Hepatocyte (in vitro differentiated cells): ENCODE results near the gene ZNF775. TPM values are rescaled to one million over a fixed set of nuclear protein-coding genes. Genes with fewer than 3 reads are reported as not detected.

Experiments
- DNase-seq: peaks from one replicate; pipeline ENCODE4 v3.0.0-alpha.2; 2016; ENCODE audit warnings: low spot score
- H2AFZ ChIP-seq: fragments of 200-600 bp; sonication (generic); 2 replicates; pipeline ENCODE4 v1.6.0; 2016; ENCODE audit warnings: antibody characterized with exemption, mild to moderate bottlenecking
- H3K27ac ChIP-seq: fragments of 200-600 bp; sonication (generic); 2 replicates; pipeline ENCODE4 v1.5.1; 2016; ENCODE audit warnings: mild to moderate bottlenecking
- H3K27me3 ChIP-seq: fragments of 200-600 bp; sonication (generic); 2 replicates; pipeline ENCODE4 v1.6.1; 2016
- H3K36me3 ChIP-seq: fragments of 200-600 bp; sonication (generic); replicated peaks from 2 replicates; pipeline ENCODE4 v1.5.1; 2016; ENCODE audit warnings: low read depth; ENCODE audit not compliant: insufficient read depth
- H3K4me1 ChIP-seq: fragments of 200-600 bp; sonication (generic); 2 replicates; pipeline ENCODE4 v1.5.1; 2016; ENCODE audit warnings: mild to moderate bottlenecking, moderate library complexity; ENCODE audit not compliant: insufficient read depth
- H3K4me2 ChIP-seq: fragments of 200-600 bp; sonication (generic); 2 replicates; pipeline ENCODE4 v1.6.0; 2016
- H3K4me3 ChIP-seq: fragments of 200-600 bp; sonication (generic); 2 replicates; pipeline ENCODE4 v1.5.1; 2016; ENCODE audit warnings: mild to moderate bottlenecking
- H3K79me2 ChIP-seq: fragments of 200-600 bp; sonication (generic); 2 replicates; pipeline ENCODE4 v1.6.0; 2017; ENCODE audit warnings: mild to moderate bottlenecking
- H3K9me2 ChIP-seq: fragments of 200-600 bp; sonication (generic); replicated peaks from 2 replicates; pipeline ENCODE4 v1.6.0; 2017; ENCODE audit warnings: mild to moderate bottlenecking; ENCODE audit not compliant: insufficient read depth
- H3K9me3 ChIP-seq: fragments of 200-600 bp; sonication (generic); 2 replicates; pipeline ENCODE4 v1.5.1; 2016; ENCODE audit warnings: low read depth, mild to moderate bottlenecking
- H4K20me1 ChIP-seq: fragments of 200-600 bp; sonication (generic); 2 replicates; pipeline ENCODE4 v1.6.0; 2016; ENCODE audit warnings: mild to moderate bottlenecking; ENCODE audit not compliant: insufficient read depth, poor library complexity, severe bottlenecking
- EZH2 ChIP-seq: fragments of 200-600 bp; sonication (generic); IDR thresholded peaks from 2 replicates; pipeline ENCODE4 v1.6.1; 2016; ENCODE audit warnings: antibody characterized with exemption, mild to moderate bottlenecking, borderline replicate concordance
- EZH2phosphoT487 ChIP-seq: fragments of 200-600 bp; sonication (generic); IDR thresholded peaks from one replicate; pipeline ENCODE4 v1.6.1; 2018; ENCODE audit warnings: antibody characterized with exemption, mild to moderate bottlenecking, low read depth, moderate library complexity; ENCODE audit not compliant: unreplicated experiment, severe bottlenecking
- WGBS: methylation state at CpG from one replicate; pipeline ENCODE4 v1.1.6; 2016; ENCODE audit warnings: low lambda C conversion rate; ENCODE audit errors: missing lambda C conversion rate; 5-methylcytosine and 5-hydroxymethylcytosine counted together
- polyA plus RNA-seq: library from polyadenylated mRNA; unstranded; fragments of >200 nt; fragmentation: Nextera tagmentation; extraction: Ambion mirVana; gene quantifications from 2 replicates; pipeline ENCODE4 v1.2.1, GENCODE V29; 2016
- total RNA-seq: library from RNA; depleted of rRNA; stranded (reverse); fragments of >200 nt; gene quantifications from 2 replicates; pipeline ENCODE4 v1.2.3, GENCODE V29; 2014
- TF ChIP-seq, protein P1 (sequence below): fragments of 200-600 bp; sonication (generic); IDR thresholded peaks from 2 replicates; pipeline ENCODE4 v1.5.1; 2016; ENCODE audit warnings: antibody characterized with exemption, mild to moderate bottlenecking; ENCODE audit not compliant: poor library complexity

The ZNF775 gene
- total and polyA plus RNA-seq, 2 experiments from 2014 or later, result 5.2 to 10.6 TPM

DNA sequence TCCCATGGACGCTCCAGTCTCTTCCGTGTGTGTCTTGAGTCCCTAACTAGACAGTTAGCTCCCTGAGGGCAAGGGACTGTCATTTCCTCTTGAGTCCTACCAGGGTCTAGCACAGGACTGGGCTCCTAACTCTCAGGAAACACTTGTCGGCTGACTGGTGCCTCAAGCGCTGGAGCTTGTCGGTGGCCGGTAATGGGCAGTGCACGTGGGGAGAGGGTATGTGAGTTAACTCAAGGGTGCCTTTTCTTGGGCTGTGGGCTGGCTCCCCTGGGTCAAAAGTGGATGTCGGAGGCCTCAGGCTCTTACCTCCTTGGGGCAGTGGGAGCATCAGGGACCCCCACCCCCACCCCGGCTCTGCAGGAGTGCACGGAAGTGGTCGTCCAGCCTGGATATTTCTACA, 32.9 kb downstream of the ZNF775 start:
- H3K27ac ChIP-seq, result no peak overlapping the region
- no peak overlapping the region for H2AFZ ChIP-seq
- H3K9me2 ChIP-seq, result no peaks in the 10 kb centered on the region
- H3K36me3 ChIP-seq, result no peaks in the 10 kb centered on the region
- no peaks in the 10 kb centered on the region for H3K9me3 ChIP-seq
- 92% methylated on average over 11 of the region's 11 CpGs for WGBS
- DNase-seq, result no peak
- no peak overlapping the region for H3K4me2 ChIP-seq
- H3K27me3 ChIP-seq, result no peaks in the 10 kb centered on the region
- H3K79me2 ChIP-seq, result no peaks in the 10 kb centered on the region
- no peaks in the 10 kb centered on the region for H4K20me1 ChIP-seq
- TF ChIP-seq, protein P1, sequence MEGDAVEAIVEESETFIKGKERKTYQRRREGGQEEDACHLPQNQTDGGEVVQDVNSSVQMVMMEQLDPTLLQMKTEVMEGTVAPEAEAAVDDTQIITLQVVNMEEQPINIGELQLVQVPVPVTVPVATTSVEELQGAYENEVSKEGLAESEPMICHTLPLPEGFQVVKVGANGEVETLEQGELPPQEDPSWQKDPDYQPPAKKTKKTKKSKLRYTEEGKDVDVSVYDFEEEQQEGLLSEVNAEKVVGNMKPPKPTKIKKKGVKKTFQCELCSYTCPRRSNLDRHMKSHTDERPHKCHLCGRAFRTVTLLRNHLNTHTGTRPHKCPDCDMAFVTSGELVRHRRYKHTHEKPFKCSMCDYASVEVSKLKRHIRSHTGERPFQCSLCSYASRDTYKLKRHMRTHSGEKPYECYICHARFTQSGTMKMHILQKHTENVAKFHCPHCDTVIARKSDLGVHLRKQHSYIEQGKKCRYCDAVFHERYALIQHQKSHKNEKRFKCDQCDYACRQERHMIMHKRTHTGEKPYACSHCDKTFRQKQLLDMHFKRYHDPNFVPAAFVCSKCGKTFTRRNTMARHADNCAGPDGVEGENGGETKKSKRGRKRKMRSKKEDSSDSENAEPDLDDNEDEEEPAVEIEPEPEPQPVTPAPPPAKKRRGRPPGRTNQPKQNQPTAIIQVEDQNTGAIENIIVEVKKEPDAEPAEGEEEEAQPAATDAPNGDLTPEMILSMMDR, result no peak
- TF ChIP-seq EZH2 (no peak), EZH2phosphoT487 (no peak)
- H3K4me1 ChIP-seq, result peaks cover 5% of the 10 kb centered on the region
- no peak overlapping the region for H3K4me3 ChIP-seq

DNA sequence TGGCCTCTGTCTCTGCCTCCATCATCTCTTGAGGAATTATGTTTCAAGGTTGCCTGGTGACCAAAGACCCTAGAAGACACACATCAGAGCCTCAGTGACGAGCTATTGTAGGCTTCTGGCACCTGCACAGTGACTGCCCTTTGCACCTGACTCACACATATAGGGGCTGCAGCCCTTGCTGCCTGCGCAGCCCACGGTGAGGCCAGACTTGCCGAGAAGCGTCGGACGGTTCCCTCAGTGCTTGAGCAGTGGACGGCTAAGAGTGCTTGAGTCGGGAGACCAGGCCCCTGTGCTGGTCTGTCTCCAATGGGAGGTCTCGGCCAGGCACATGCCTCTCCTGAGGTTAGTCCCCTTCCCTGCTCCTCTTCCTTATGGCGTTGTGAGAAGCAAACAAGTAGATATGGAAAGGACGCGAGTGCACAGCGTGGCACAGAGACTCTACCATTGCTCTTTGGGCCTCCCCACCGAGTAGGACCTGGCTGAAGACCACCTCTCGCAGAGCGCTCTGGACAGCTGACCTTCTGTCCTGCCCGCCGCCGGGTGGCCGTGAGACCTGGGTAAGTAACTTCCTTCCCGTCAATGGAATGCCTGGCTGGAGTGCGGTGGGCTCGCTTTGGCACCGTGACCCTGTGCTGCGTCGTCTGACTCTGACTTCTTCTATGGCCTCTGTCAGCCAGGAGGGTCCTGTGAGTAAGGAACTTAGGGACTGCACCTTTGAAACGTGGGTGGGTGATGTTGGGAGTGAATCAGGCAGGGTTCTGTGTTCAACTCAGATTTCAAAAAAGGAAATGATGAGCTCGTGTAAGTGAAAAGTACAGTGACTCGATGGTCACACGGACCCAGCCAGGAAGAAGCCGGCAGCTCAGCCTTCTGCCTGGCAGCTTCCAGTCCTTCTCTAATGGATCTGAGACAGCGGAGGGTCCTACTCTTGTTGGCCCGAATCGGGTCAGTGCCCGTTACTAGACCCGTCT, 33.7 kb downstream of the ZNF775 start:
- no peak for TF ChIP-seq EZH2phosphoT487
- TF ChIP-seq, protein P1, result no peak
- TF ChIP-seq EZH2, result no peak
- no peak overlapping the region for H3K27ac ChIP-seq
- no peaks in the 10 kb centered on the region for H4K20me1 ChIP-seq
- no peak overlapping the region for H2AFZ ChIP-seq
- H3K36me3 ChIP-seq, result no peaks in the 10 kb centered on the region
- no peaks in the 10 kb centered on the region for H3K27me3 ChIP-seq
- no peaks in the 10 kb centered on the region for H3K9me3 ChIP-seq
- no peaks in the 10 kb centered on the region for H3K4me1 ChIP-seq
- DNase-seq, result no peak
- WGBS, result 86% methylated on average over 36 of the region's 37 CpGs
- no peak overlapping the region for H3K4me3 ChIP-seq
- no peaks in the 10 kb centered on the region for H3K79me2 ChIP-seq
- no peak overlapping the region for H3K4me2 ChIP-seq
- no peaks in the 10 kb centered on the region for H3K9me2 ChIP-seq

DNA sequence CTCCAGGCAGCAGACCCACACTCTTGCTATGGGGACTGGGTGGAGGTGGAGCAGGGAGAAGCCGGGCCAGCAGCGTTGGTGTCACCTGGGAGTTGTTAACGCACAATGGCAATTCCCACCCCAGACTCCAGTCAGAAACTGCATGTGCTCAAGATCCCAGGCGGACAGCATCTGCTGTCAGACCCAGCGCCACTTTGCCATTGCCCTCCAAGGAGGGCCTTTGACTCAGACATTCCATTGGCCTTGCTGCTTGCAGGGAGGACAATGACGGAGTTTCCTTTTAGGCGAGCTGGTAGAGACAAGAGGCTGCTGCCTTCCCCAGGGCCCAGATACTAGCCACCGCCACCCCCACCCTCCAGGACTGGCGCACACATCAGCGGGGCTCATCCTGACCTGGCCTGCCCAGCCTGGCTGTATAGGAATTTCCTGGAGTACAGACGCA, 34.5 kb downstream of the ZNF775 start:
- Histone ChIP-seq H4K20me1 (no peaks in the 10 kb centered on the region), H3K27me3 (no peaks in the 10 kb centered on the region), H3K36me3 (no peaks in the 10 kb centered on the region), H3K9me2 (no peaks in the 10 kb centered on the region), H3K4me2 (no peak overlapping the region), H3K79me2 (no peaks in the 10 kb centered on the region), H3K9me3 (no peaks in the 10 kb centered on the region), H3K27ac (no peak overlapping the region), H3K4me1 (no peaks in the 10 kb centered on the region), H3K4me3 (no peak overlapping the region), H2AFZ (no peak overlapping the region)
- WGBS, result 88% methylated on average over 11 of the region's 11 CpGs
- TF ChIP-seq, protein P1, result no peak
- TF ChIP-seq EZH2, result no peak
- TF ChIP-seq EZH2phosphoT487, result no peak
- no peak for DNase-seq
